GM23338 (cell line): ENCODE data around the gene NPAS4. TPM values are rescaled to one million over a fixed set of nuclear protein-coding genes. Genes with fewer than 3 reads are reported as not detected.

Experiments used
- ATAC-seq: fragments of 200-7000 bp; cut with Tn5 transposase; 3 replicates; pipeline ENCODE4 v1.9.1; 2020
- DNase-seq: peaks from one replicate; pipeline ENCODE4 v3.0.0-alpha.2; 2015; ENCODE audit warnings: low spot score
- H2AFZ ChIP-seq: fragments of 200-600 bp; sonication (generic); 2 replicates; pipeline ENCODE4 v1.8.0; 2016; ENCODE audit warnings: antibody characterized with exemption, mild to moderate bottlenecking, moderate library complexity
- H3F3A ChIP-seq: fragments of 200-600 bp; sonication (generic); replicated peaks from 2 replicates; pipeline ENCODE4 v1.8.0; 2017; ENCODE audit warnings: antibody characterized with exemption, mixed run types, low read depth
- H3K27ac ChIP-seq: fragments of 200-600 bp; sonication (generic); 2 replicates; pipeline ENCODE4 v1.6.1; 2016; ENCODE audit warnings: low read depth
- H3K27me3 ChIP-seq: fragments of 200-600 bp; sonication (generic); 2 replicates; pipeline ENCODE4 v1.8.0; 2016; ENCODE audit warnings: mild to moderate bottlenecking, mixed run types, moderate library complexity; ENCODE audit not compliant: insufficient read depth
- H3K36me3 ChIP-seq: fragments of 200-600 bp; sonication (generic); 2 replicates; pipeline ENCODE4 v1.8.0; 2016; ENCODE audit warnings: mild to moderate bottlenecking; ENCODE audit not compliant: insufficient read depth
- H3K4me1 ChIP-seq: fragments of 200-600 bp; sonication (generic); 2 replicates; pipeline ENCODE4 v1.8.0; 2016; ENCODE audit warnings: mild to moderate bottlenecking, moderate library complexity; ENCODE audit not compliant: insufficient read depth
- H3K4me2 ChIP-seq: fragments of 200-600 bp; sonication (generic); 2 replicates; pipeline ENCODE4 v1.7.1; 2017; ENCODE audit warnings: mixed run types
- H3K4me3 ChIP-seq: fragments of 200-600 bp; sonication (generic); 2 replicates; pipeline ENCODE4 v1.6.1; 2016; ENCODE audit warnings: mixed run types
- H3K79me2 ChIP-seq: fragments of 200-600 bp; sonication (generic); replicated peaks from 2 replicates; pipeline ENCODE4 v1.8.0; 2017; ENCODE audit warnings: mild to moderate bottlenecking; ENCODE audit not compliant: insufficient read depth
- H3K9me2 ChIP-seq: fragments of 200-600 bp; sonication (generic); 2 replicates; pipeline ENCODE4 v1.8.0; 2017; ENCODE audit not compliant: insufficient read depth
- H4K20me1 ChIP-seq: fragments of 200-600 bp; sonication (generic); replicated peaks from 2 replicates; pipeline ENCODE4 v1.8.0; 2017; ENCODE audit warnings: mild to moderate bottlenecking; ENCODE audit not compliant: insufficient read depth
- H3K27ac Mint-ChIP-seq: 2 replicates; pipeline ENCODE4 v1.8.0; 2020; ENCODE audit warnings: inconsistent platforms, mild to moderate bottlenecking, moderate library complexity, mixed read lengths
- H3K27me3 Mint-ChIP-seq: 3 replicates; pipeline ENCODE4 v1.8.0; 2022; ENCODE audit warnings: low read depth, mild to moderate bottlenecking, moderate library complexity, mixed read lengths, inconsistent platforms; ENCODE audit not compliant: insufficient read depth, poor library complexity
- H3K36me3 Mint-ChIP-seq: 3 replicates; pipeline ENCODE4 v1.8.0; 2021; ENCODE audit warnings: low read depth, mild to moderate bottlenecking, inconsistent platforms, moderate library complexity, mixed read lengths
- H3K4me1 Mint-ChIP-seq: 3 replicates; pipeline ENCODE4 v1.8.0; 2020; ENCODE audit warnings: mild to moderate bottlenecking, inconsistent platforms, mixed read lengths
- H3K4me3 Mint-ChIP-seq: 3 replicates; pipeline ENCODE4 v1.8.0; 2021; ENCODE audit warnings: moderate library complexity, mild to moderate bottlenecking, inconsistent platforms, mixed read lengths
- H3K9me3 Mint-ChIP-seq: 3 replicates; pipeline ENCODE4 v1.8.0; 2020; ENCODE audit warnings: moderate library complexity, mild to moderate bottlenecking, inconsistent platforms, mixed read lengths
- CREB1 ChIP-seq: fragments of 250-450 bp; sonication (Bioruptor Pico); IDR thresholded peaks from 2 replicates; pipeline ENCODE4 v1.5.0; 2020; ENCODE audit warnings: low read depth, mild to moderate bottlenecking, moderate library complexity
- CTCF ChIP-seq, 2 experiments: fragments of 200-600 bp in 1 of 2; sonication (generic) in 1 of 2; conservative IDR thresholded peaks; 2 replicates each; pipeline versions ENCODE4 v1.5.1 to v1.6.1; 2016 to 2017; ENCODE audit warnings: antibody characterized with exemption in 2 of 2, low read depth in 2 of 2, mild to moderate bottlenecking in 2 of 2, moderate library complexity in 1 of 2
- EZH2 ChIP-seq: fragments of 200-600 bp; sonication (generic); IDR thresholded peaks from one replicate; pipeline ENCODE4 v1.8.0; 2017; ENCODE audit warnings: antibody characterized with exemption, mild to moderate bottlenecking, low read depth; ENCODE audit not compliant: unreplicated experiment
- EZH2phosphoT487 ChIP-seq: fragments of 200-600 bp; sonication (generic); IDR thresholded peaks from one replicate; pipeline ENCODE4 v1.8.1; 2018; ENCODE audit warnings: antibody characterized with exemption; ENCODE audit not compliant: unreplicated experiment
- POLR2AphosphoS5 ChIP-seq: IDR thresholded peaks from 2 replicates; pipeline ENCODE4 v1.6.1; 2016; ENCODE audit warnings: antibody characterized with exemption, low read depth
- REST ChIP-seq: IDR thresholded peaks from one replicate; pipeline ENCODE4 v1.6.1; 2018; ENCODE audit warnings: antibody characterized with exemption; ENCODE audit not compliant: unreplicated experiment
- long read RNA-seq: library from polyadenylated mRNA; unstranded; transcript quantifications from one replicate; pipeline ENCODE4 v2.0.0, GENCODE V29; 2020; ENCODE audit not compliant: unreplicated experiment
- polyA plus RNA-seq: library from polyadenylated mRNA; unstranded; fragments of >200 nt; fragmentation: Nextera tagmentation; extraction: Ambion mirVana; gene quantifications from 2 replicates; pipeline ENCODE4 v1.2.1, GENCODE V29; 2016
- total RNA-seq: library from RNA; depleted of rRNA; stranded (reverse); fragments of >200 nt; shearing (Covaris generic); gene quantifications from 2 replicates; pipeline ENCODE4 v1.2.3, GENCODE V29; 2014; rRNA removed

The NPAS4 gene
- 0.35 and 0.97 TPM in 2 replicates for total RNA-seq
- polyA plus RNA-seq: 0.66 and 0.71 TPM in 2 replicates
- long read RNA-seq: 0 reads

GRCh38 chr11:66420671-66421476, at the start of gene NPAS4:
Gene NPAS4, plus strand, starts transcription at chr11:66421035. Its CDS starts 145 bp downstream, at chr11:66421180.
- peaks cover 28% of the 10 kb centered on the region for H3K27me3 ChIP-seq
- H3K9me3 Mint-ChIP-seq: no peaks in the 10 kb centered on the region; the same call in 1 of the 3 replicates
- H3K4me3 ChIP-seq: peak within 1 kb of the TSS; percentile 74
- no peak within 1 kb of the TSS for H2AFZ ChIP-seq
- no peaks in the 10 kb centered on the region for H3K9me2 ChIP-seq
- no peak within 1 kb of the TSS for H3K27ac Mint-ChIP-seq
- H3K36me3 ChIP-seq: no peaks in the 10 kb centered on the region
- no peak within 1 kb of the TSS for H3K27ac ChIP-seq
- DNase-seq (peak; percentile 74), ATAC-seq (peak; percentile 24)
- peaks cover 35% of the 10 kb centered on the region for H3K4me1 Mint-ChIP-seq
- H3K27me3 Mint-ChIP-seq: peaks cover 50% of the 10 kb centered on the region
- H4K20me1 ChIP-seq: peaks cover 6% of the 10 kb centered on the region
- no peaks in the 10 kb centered on the region; the same call in 2 of the 3 replicates for H3K36me3 Mint-ChIP-seq
- peaks cover 32% of the 10 kb centered on the region for H3K4me1 ChIP-seq
- 0 out of 2 replicates have a peak, but pooled peaks cover 2% of the 10 kb centered on the region for H3F3A ChIP-seq
- H3K4me3 Mint-ChIP-seq: peak within 1 kb of the TSS; percentile 74
- H3K4me2 ChIP-seq: peak within 1 kb of the TSS; percentile 95
- H3K79me2 ChIP-seq: no peaks in the 10 kb centered on the region
- TF ChIP-seq EZH2 (peak; percentile 29), CTCF (conservative IDR thresholded peaks at IDR 0.05; ENCODE audit: low read depth in 2 of 2) (no peak), REST (peak; percentile 38), POLR2AphosphoS5 (no peak), CREB1 (CRISPR knock-in tag) (peak; percentile 94), EZH2phosphoT487 (no peak)
